Esophagus muscularis mucosa (tissue), 4 donors: ENCODE data around the gene MYH1. TPM values are rescaled to one million over a fixed set of nuclear protein-coding genes. Genes with fewer than 3 reads are reported as not detected.

Source experiments
- DNase-seq: peaks from one replicate; pipeline ENCODE4 v3.0.0-alpha.2; 2017; ENCODE audit errors: extremely low spot score
- H3K27ac ChIP-seq, 4 donors: fragments of 200-600 bp; sonication (generic); replicated peaks in 1 of 4; 1 replicate in 3 of 4; 2 replicates in 1 of 4; pipeline ENCODE4 v1.5.1; 2016 to 2019; ENCODE audit warnings: mild to moderate bottlenecking in 1 of 4
- H3K27me3 ChIP-seq, 4 donors: fragments of 200-600 bp; sonication (generic); one replicate each; pipeline versions ENCODE4 v1.5.1 to v1.6.0; 2016 to 2019
- H3K36me3 ChIP-seq, 4 donors: fragments of 200-600 bp; sonication (generic); one replicate each; pipeline ENCODE4 v1.5.1; 2016 to 2019
- H3K4me1 ChIP-seq, 4 donors: fragments of 200-600 bp; sonication (generic); one replicate each; pipeline ENCODE4 v1.5.1; 2016 to 2019
- H3K4me3 ChIP-seq, 4 donors: fragments of 200-600 bp; sonication (generic); 1 replicate in 2 of 4; 2 replicates in 2 of 4; pipeline ENCODE4 v1.5.1; 2016 to 2019; ENCODE audit warnings: mild to moderate bottlenecking in 4 of 4, moderate library complexity in 1 of 4
- H3K9me3 ChIP-seq, 4 donors: fragments of 200-600 bp; sonication (generic); 1 replicate in 3 of 4; 2 replicates in 1 of 4; pipeline ENCODE4 v1.5.1; 2016 to 2019
- CTCF ChIP-seq, 3 experiments: fragments of 200-600 bp in 2 of 3; fragments of 450-650 bp in 1 of 3; sonication (generic) in 2 of 3; IDR thresholded peaks; one replicate each; pipeline ENCODE4 v1.5.1; 2017 to 2019; ENCODE audit warnings: antibody characterized with exemption in 3 of 3, mild to moderate bottlenecking in 2 of 3, moderate library complexity in 1 of 3
- EP300 ChIP-seq: sonication (generic); formaldehyde crosslinking; IDR thresholded peaks from one replicate; pipeline ENCODE4 v1.6.1; 2017; ENCODE audit warnings: antibody characterized with exemption
- POLR2A ChIP-seq: fragments of 450-650 bp; IDR thresholded peaks from one replicate; pipeline ENCODE4 v1.6.1; 2017; ENCODE audit warnings: antibody characterized with exemption, moderate library complexity, mild to moderate bottlenecking, low read depth
- POLR2AphosphoS5 ChIP-seq, 2 donors: sonication (generic); formaldehyde crosslinking; IDR thresholded peaks; one replicate each; pipeline ENCODE4 v1.6.1; 2017; ENCODE audit warnings: antibody characterized with exemption in 2 of 2
- WGBS: methylation state at CpG from one replicate; pipeline ENCODE4 v1.1.5; 2018; 5-methylcytosine and 5-hydroxymethylcytosine counted together
- intact Hi-C: fragments of 100-400 bp; cut with DNase I; formaldehyde crosslinking; loops from one replicate; pipeline ENCODE4 v1.15.1; 2023
- total RNA-seq, 4 donors: library from RNA; depleted of rRNA; stranded (reverse); fragments of >200 nt; gene quantifications; one replicate each; pipeline versions ENCODE4 v1.1.0 to v1.2.1, GENCODE V29; 2016

MYH1 gene
- total RNA-seq, 4 donors from 2014 or later: 0.13 TPM; not detected in 3

GRCh38 chr17:10469459-10469858 is 48.9 kb downstream of the MYH1 start, which contains the start of gene MYH4:
TSS of gene MYH4 (minus strand) at chr17:10469559. CDS start at chr17:10466745, 2,814 bp downstream.
- WGBS: 67% methylated on average over 1 of the region's 1 CpG
- Histone ChIP-seq H3K9me3 (no peaks in the 10 kb centered on the region), H3K4me3 (no peak within 1 kb of the TSS), H3K36me3 (no peaks in the 10 kb centered on the region), H3K27me3 (no peaks in the 10 kb centered on the region), H3K4me1 (no peaks in the 10 kb centered on the region), H3K27ac (no peak within 1 kb of the TSS)
- DNase-seq: no peak
- intact Hi-C loops: no loop called here
- TF ChIP-seq EP300: no peak
- TF ChIP-seq POLR2AphosphoS5 (IDR thresholded peaks at IDR 0.05): no peak
- TF ChIP-seq POLR2A: no peak
- no peak for TF ChIP-seq CTCF (IDR thresholded peaks at IDR 0.05)

GRCh38 chr17:10463402-10463801 is 54.9 kb downstream of the MYH1 start:
- intact Hi-C loops: no loop called here
- H3K36me3 ChIP-seq: no peaks in the 10 kb centered on the region

GRCh38 chr17:10460062-10460461 is 58.3 kb downstream of the MYH1 start:
- H3K9me3 ChIP-seq: no peaks in the 10 kb centered on the region
- TF ChIP-seq EP300 (no peak), POLR2A (no peak), POLR2AphosphoS5 (IDR thresholded peaks at IDR 0.05) (no peak), CTCF (IDR thresholded peaks at IDR 0.05) (no peak)
- no peaks in the 10 kb centered on the region for H3K36me3 ChIP-seq
- intact Hi-C loops: no loop called here
- no peak overlapping the region for H3K4me3 ChIP-seq
- H3K27ac ChIP-seq: no peak overlapping the region
- DNase-seq: no peak
- H3K27me3 ChIP-seq: peaks cover 0 to 6% (median 0%) of the 10 kb centered on the region in 4 donors
- H3K4me1 ChIP-seq: no peaks in the 10 kb centered on the region
- WGBS: 74% methylated on average over 4 of the region's 4 CpGs

More at GRCh38 chr17:10463402-10463801, 54.9 kb downstream of the MYH1 start:
- no peaks in the 10 kb centered on the region for H3K9me3 ChIP-seq
- TF ChIP-seq CTCF (IDR thresholded peaks at IDR 0.05): no peak
- TF ChIP-seq EP300: no peak
- no peak for TF ChIP-seq POLR2A
- no peak for TF ChIP-seq POLR2AphosphoS5 (IDR thresholded peaks at IDR 0.05)
- no peak overlapping the region for H3K4me3 ChIP-seq
- no peak for DNase-seq
- H3K4me1 ChIP-seq: no peaks in the 10 kb centered on the region
- WGBS: 83% methylated on average over 4 of the region's 4 CpGs
- H3K27me3 ChIP-seq: peaks cover 0 to 6% (median 0%) of the 10 kb centered on the region in 4 donors
- H3K27ac ChIP-seq: no peak overlapping the region

GRCh38 chr17:10458701-10459100 is 59.6 kb downstream of the MYH1 start:
- H3K27me3 ChIP-seq: peaks cover 0 to 6% (median 0%) of the 10 kb centered on the region in 4 donors
- TF ChIP-seq POLR2A (no peak), CTCF (IDR thresholded peaks at IDR 0.05) (no peak), POLR2AphosphoS5 (IDR thresholded peaks at IDR 0.05) (no peak), EP300 (no peak)
- no peaks in the 10 kb centered on the region for H3K9me3 ChIP-seq
- DNase-seq: no peak
- no peak overlapping the region for H3K4me3 ChIP-seq
- no peaks in the 10 kb centered on the region for H3K4me1 ChIP-seq
- 56% methylated on average over 3 of the region's 3 CpGs for WGBS
- intact Hi-C loops: no loop called here
- H3K36me3 ChIP-seq: no peaks in the 10 kb centered on the region
- H3K27ac ChIP-seq: no peak overlapping the region

GRCh38 chr17:10457952-10458351 is 60.4 kb downstream of the MYH1 start:
- DNase-seq: no peak
- no peaks in the 10 kb centered on the region for H3K9me3 ChIP-seq
- peaks cover 0 to 6% (median 0%) of the 10 kb centered on the region in 4 donors for H3K27me3 ChIP-seq
- H3K4me1 ChIP-seq: no peaks in the 10 kb centered on the region
- no peak for TF ChIP-seq EP300
- no peak for TF ChIP-seq POLR2AphosphoS5 (IDR thresholded peaks at IDR 0.05)
- TF ChIP-seq POLR2A: no peak
- intact Hi-C loops: no loop called here
- no peak overlapping the region for H3K4me3 ChIP-seq
- 8% methylated on average over 1 of the region's 1 CpG for WGBS
- H3K27ac ChIP-seq: no peak overlapping the region
- no peaks in the 10 kb centered on the region for H3K36me3 ChIP-seq
